ENCODE measurements around the gene VEGFA.

VEGFA gene

DNA sequence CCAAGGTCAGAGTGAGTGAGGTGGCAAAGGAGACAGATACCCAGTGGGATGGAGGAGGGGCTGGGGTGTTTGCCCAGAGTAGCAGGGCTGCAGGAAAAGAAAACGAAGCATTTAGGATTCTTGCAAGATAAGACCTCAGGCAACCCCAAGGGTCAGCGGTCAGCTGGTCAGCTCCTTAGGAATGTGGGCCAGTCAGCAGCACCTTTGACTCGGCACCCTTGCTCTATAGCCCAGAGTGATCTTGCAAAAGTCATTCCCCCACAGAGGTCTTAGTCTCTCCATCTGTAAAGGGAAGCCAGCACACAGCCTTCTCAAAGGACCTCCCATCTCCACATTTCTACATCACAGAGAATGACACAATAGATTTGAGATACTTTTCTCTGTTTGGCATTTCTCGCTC, 56.7 kb downstream of the VEGFA start:
- no peak for DNase-seq

DNA sequence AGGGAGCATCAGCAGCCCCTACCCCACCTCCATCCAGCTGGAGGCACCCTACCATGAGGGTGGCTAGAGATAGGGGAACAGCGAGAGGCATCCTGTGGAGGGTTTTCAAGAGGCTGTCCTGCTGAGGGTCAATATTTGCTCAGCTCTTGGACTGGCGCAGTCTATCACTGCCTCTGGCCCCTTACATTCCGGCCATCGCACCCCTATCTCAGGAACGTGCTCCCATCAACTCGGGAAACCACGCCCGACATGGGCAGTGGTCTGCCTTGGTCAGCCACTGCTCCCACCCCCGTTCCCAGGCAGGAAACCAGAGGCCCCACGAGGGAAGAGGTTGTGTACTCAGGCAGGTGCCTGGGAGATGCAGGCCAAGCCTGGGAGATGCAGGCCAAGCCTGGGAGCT, 57.9 kb downstream of the VEGFA start:
- no peak for DNase-seq

- DNase-seq: no peak
Measured at GRCh38 chr6:43828711-43829110, 58.7 kb downstream of the VEGFA start.

- no peak for DNase-seq
Measured at GRCh38 chr6:43829470-43829869, 59.5 kb downstream of the VEGFA start.

DNA sequence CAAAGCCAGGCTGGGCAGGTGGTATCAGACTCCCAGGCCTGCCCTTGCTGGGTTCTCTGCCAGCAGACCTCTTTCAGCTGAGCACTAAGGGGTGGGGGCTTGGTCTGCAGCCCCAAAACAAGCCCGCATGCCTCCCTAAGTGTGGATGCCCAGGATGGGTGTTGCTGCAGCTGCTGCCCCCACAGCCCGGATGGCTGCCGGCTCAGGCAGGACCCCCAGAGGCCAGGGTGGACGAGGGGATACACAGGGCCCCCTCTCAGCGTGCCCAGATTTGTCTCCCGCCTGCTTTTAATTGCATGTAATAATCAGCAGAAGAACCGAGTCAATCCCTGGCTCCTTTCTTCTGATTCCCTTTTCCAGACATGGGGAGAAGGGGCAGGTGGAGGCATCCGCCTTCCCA, 60.8 kb downstream of the VEGFA start:
- DNase-seq: no peak

GRCh38 chr6:43831191-43831590, 61.2 kb downstream of the VEGFA start:
- DNase-seq: no peak

DNA sequence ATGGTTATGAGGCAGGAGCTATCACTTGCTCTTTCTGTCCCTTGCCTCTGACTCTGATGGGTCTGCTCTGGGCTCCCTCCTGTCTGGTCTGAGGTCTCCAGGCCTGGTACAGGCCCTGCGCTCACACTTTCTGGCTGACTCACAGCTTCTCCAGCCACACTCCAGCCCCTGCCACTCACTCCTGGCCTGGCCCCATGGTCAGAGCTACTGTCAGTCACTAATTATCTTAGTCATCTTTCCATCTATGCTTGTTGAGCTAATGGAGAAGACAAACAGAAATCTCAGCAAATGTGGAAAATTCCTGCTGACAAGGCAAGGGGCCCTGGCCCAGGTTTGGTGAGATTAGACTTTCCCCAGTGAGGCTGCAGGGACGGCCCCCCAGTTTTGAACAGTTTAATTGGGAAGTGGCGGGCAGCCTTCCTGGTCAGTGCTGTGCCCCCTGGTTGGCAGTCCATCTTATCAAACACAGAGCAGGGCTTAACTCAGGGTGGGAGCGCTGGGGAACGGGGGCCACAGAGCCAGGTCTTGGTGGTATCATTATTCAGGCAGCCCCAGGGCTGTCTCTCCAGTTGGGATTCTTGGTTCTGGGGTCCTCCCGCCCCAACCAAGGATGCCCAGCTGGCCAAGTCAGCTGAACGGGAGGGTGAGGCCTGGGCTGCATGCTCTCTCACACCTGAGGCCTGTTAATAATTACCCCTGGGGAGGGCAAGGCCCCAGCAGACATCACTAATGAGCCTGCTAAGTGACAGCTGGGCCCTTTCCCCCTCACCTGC, 63.4 kb downstream of the VEGFA start:
- no peak for DNase-seq

DNA sequence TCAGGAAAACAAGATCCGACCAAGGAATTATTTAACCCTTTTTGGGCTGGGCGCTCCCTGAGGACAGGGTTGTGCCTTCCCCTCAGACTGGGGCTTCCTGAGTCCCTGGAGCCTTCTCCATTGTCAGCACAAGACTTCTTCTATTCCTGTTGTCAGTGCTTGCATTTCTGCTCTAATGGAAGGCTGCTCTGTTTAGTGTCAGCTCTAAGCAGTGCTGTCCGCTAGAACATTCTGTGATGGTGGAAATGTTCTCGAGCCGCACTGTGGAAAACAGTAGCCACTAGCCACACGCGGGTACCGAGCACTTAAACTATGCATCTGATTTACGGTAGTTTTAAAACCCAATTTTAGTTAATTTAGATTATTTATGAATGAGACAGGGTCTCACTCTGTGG, 64.0 kb downstream of the VEGFA start:
- no peak for DNase-seq

GRCh38 chr6:43834528-43835155, 64.6 kb downstream of the VEGFA start:
- no peak for DNase-seq

DNA sequence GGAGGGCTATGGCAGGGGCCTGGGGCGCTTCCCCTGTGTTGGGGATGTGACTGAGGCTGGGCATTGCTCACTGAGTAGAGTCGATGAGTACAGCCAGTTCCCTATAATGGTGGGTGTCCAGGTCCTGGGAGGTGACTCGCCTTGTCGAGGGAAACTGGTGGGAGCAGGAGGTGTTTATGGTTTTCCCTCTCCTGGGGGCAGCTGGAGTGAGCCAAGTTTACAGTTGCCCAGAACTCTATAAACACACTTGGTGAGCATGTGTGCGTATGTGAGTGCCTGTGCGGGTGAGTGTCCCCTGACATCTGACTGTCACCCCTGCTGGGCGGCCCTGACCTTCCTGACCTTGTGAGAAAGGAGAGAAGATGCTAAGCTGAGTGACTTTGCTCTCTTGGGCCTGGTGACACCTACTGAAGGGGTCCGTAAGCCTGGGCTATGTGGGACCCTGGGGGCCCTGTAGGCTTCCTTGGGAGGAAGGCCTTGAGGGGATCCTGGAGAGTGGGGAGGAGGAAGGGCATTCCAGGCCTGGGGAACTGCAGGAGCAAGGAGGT, 65.9 kb downstream of the VEGFA start:
- DNase-seq: no peak
